H1 (cell line): Measurements from ENCODE around the gene FREM2.

ENCODE experiments used
- CBX5 ChIP-seq: fragments of 300-800, 300-1000 bp; sonication (generic); IDR thresholded peaks from 2 replicates; pipeline ENCODE4 v1.7.1; 2016; ENCODE audit warnings: antibody characterized with exemption, low read length, low read depth
- EZH2 ChIP-seq: fragments of 200-600 bp; sonication (generic); IDR thresholded peaks from 2 replicates; pipeline ENCODE4 v1.7.1; 2012; ENCODE audit warnings: low read depth, mild to moderate bottlenecking, moderate library complexity, low read length, inconsistent platforms; ENCODE audit not compliant: severe bottlenecking
- POLR2A ChIP-seq, 2 experiments: IDR thresholded peaks; 1 replicate in 1 of 2; 2 replicates in 1 of 2; pipeline ENCODE4 v1.6.1; 2011; ENCODE audit warnings: low read depth in 2 of 2, low read length in 2 of 2, mild to moderate bottlenecking in 2 of 2; ENCODE audit errors: control extremely low read depth in 1 of 2
- POLR2AphosphoS5 ChIP-seq: IDR thresholded peaks from 2 replicates; pipeline ENCODE4 v1.6.1; 2011; ENCODE audit warnings: low read depth, low read length
- TEAD4 ChIP-seq: IDR thresholded peaks from 2 replicates; pipeline ENCODE4 v1.6.1; 2012; ENCODE audit warnings: low read depth, low read length, inconsistent platforms, mixed read lengths
- TF ChIP-seq, protein P1 (sequence below), 3 experiments: IDR thresholded peaks; 1 replicate in 2 of 3; 2 replicates in 1 of 3; pipeline versions ENCODE4 v1.5.1 to v1.6.1; 2011; ENCODE audit warnings: low read length in 3 of 3, mild to moderate bottlenecking in 3 of 3, inconsistent platforms in 2 of 3, low read depth in 1 of 3, moderate library complexity in 1 of 3; ENCODE audit not compliant: insufficient read depth in 1 of 3; ENCODE audit errors: control extremely low read depth in 1 of 3

DNA sequence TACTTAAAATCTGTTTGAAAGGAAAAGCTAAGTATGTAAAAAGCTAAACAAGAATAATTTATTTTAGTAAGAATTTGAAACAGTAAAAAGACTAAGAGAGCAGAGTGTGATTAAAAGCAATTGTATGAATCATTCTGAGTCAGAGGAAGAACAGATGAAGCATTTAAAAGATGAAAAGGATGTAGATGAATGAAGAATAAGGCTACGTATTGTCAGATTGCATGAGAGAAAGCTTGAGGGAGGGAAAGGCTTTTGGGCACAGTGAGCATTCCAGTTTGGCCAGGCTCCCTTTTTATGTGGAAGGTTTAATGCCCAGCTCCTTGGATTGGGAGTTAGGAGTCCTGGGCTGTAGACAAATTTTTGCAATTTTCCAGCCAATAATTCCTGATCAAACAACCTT, 117.7 kb downstream of the FREM2 start:
- TF ChIP-seq POLR2A (IDR thresholded peaks at IDR 0.05; ENCODE audit: control extremely low read depth in 1 of 2, low read depth in 2 of 2, low read length in 2 of 2) (no peak), EZH2 (no peak), POLR2AphosphoS5 (no peak), CBX5 (no peak), TEAD4 (no peak)
- TF ChIP-seq, protein P1, sequence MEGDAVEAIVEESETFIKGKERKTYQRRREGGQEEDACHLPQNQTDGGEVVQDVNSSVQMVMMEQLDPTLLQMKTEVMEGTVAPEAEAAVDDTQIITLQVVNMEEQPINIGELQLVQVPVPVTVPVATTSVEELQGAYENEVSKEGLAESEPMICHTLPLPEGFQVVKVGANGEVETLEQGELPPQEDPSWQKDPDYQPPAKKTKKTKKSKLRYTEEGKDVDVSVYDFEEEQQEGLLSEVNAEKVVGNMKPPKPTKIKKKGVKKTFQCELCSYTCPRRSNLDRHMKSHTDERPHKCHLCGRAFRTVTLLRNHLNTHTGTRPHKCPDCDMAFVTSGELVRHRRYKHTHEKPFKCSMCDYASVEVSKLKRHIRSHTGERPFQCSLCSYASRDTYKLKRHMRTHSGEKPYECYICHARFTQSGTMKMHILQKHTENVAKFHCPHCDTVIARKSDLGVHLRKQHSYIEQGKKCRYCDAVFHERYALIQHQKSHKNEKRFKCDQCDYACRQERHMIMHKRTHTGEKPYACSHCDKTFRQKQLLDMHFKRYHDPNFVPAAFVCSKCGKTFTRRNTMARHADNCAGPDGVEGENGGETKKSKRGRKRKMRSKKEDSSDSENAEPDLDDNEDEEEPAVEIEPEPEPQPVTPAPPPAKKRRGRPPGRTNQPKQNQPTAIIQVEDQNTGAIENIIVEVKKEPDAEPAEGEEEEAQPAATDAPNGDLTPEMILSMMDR (IDR thresholded peaks at IDR 0.05; ENCODE audit: control extremely low read depth in 1 of 3, insufficient read depth in 1 of 3, low read depth in 1 of 3, low read length in 3 of 3): no peak
